Measurements from ENCODE around the gene RPS29. TPM values are rescaled to one million over a fixed set of nuclear protein-coding genes. Genes with fewer than 3 reads are reported as not detected.
A peak's percentile ranks its signal among the peaks of the same experiment; 100 is the strongest.

RPS29 gene
- total RNA-seq, 1 donor from 2014 or later = 935 TPM

- H3K4me3 Mint-ChIP-seq (ENCODE audit: unreplicated experiment) = no peak overlapping the region
- no peaks in the 10 kb centered on the region for H3K4me1 Mint-ChIP-seq (ENCODE audit: unreplicated experiment)
- peaks cover 19% of the 10 kb centered on the region for H3K27me3 Mint-ChIP-seq (ENCODE audit: unreplicated experiment)
- no peaks in the 10 kb centered on the region for H3K36me3 Mint-ChIP-seq (ENCODE audit: unreplicated experiment)
- no peaks in the 10 kb centered on the region for H3K9me3 Mint-ChIP-seq (ENCODE audit: unreplicated experiment)
- DNase-seq (ENCODE audit: extremely low spot score, unreplicated experiment) = peak; percentile 51
- TF ChIP-seq, protein P1, sequence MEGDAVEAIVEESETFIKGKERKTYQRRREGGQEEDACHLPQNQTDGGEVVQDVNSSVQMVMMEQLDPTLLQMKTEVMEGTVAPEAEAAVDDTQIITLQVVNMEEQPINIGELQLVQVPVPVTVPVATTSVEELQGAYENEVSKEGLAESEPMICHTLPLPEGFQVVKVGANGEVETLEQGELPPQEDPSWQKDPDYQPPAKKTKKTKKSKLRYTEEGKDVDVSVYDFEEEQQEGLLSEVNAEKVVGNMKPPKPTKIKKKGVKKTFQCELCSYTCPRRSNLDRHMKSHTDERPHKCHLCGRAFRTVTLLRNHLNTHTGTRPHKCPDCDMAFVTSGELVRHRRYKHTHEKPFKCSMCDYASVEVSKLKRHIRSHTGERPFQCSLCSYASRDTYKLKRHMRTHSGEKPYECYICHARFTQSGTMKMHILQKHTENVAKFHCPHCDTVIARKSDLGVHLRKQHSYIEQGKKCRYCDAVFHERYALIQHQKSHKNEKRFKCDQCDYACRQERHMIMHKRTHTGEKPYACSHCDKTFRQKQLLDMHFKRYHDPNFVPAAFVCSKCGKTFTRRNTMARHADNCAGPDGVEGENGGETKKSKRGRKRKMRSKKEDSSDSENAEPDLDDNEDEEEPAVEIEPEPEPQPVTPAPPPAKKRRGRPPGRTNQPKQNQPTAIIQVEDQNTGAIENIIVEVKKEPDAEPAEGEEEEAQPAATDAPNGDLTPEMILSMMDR (IDR thresholded peaks at IDR 0.05) = no peak
- no peak overlapping the region for H3K27ac Mint-ChIP-seq (ENCODE audit: unreplicated experiment)
Observed at GRCh38 chr14:49549446-49549845, 36.7 kb downstream of the RPS29 start.

DNA sequence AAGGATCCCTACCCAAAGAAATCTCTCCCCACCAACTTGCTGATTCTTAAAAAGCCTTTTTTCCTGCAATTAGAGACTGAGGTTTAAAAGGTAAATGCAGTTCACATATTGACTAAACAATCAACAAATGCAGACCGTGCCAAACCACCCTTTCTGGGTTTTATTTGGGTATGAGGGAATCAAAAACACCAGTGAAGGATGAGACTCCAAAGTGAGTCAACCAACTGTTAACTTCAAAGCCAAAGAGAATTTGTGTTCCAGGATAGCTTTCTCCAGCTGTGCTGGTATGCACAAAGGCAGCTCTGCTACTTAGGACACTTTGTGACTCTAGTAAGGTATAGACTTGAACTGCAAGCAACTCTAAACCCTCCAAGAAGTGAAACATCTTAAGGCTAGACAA, 39.4 kb downstream of the RPS29 start:
- no peak overlapping the region for H3K27ac Mint-ChIP-seq (ENCODE audit: unreplicated experiment)
- H3K36me3 Mint-ChIP-seq (ENCODE audit: unreplicated experiment) = no peaks in the 10 kb centered on the region
- no peak overlapping the region for H3K4me3 Mint-ChIP-seq (ENCODE audit: unreplicated experiment)
- peaks cover 23% of the 10 kb centered on the region for H3K27me3 Mint-ChIP-seq (ENCODE audit: unreplicated experiment)
- TF ChIP-seq, protein P1 (IDR thresholded peaks at IDR 0.05) = no peak
- no peaks in the 10 kb centered on the region for H3K9me3 Mint-ChIP-seq (ENCODE audit: unreplicated experiment)
- no peak for DNase-seq (ENCODE audit: extremely low spot score, unreplicated experiment)
- H3K4me1 Mint-ChIP-seq (ENCODE audit: unreplicated experiment) = no peaks in the 10 kb centered on the region

- Mint-ChIP-seq H3K4me1 (ENCODE audit: unreplicated experiment) (no peaks in the 10 kb centered on the region), H3K36me3 (ENCODE audit: unreplicated experiment) (no peaks in the 10 kb centered on the region), H3K4me3 (ENCODE audit: unreplicated experiment) (no peak overlapping the region), H3K27ac (ENCODE audit: unreplicated experiment) (no peak overlapping the region), H3K27me3 (ENCODE audit: unreplicated experiment) (peaks cover 20% of the 10 kb centered on the region), H3K9me3 (ENCODE audit: unreplicated experiment) (no peaks in the 10 kb centered on the region)
- TF ChIP-seq, protein P1 (IDR thresholded peaks at IDR 0.05) = no peak
- peak; percentile 30 for DNase-seq (ENCODE audit: extremely low spot score, unreplicated experiment)
Observed at GRCh38 chr14:49545716-49546115, 40.5 kb downstream of the RPS29 start.

DNA sequence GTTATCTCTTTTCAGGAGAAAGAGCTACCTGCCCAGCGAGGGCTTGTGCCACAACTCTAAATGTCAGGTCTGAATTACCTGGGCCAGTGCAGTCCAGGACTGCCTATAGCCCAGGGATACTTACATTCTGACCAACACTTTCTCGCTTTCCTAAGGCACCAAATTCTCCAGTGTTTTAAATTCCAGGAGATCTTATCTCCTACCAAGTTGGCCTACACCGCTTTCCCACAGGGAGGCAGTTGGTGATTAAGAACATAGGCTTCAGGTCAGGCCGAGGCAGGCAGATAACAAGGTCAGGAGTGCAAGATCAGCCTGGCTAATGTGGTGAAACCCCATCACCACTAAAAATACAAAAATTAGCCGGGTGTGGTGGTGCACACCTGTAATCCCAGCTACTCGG, 41.1 kb downstream of the RPS29 start:
- Mint-ChIP-seq H3K27ac (ENCODE audit: unreplicated experiment) (no peak overlapping the region), H3K4me1 (ENCODE audit: unreplicated experiment) (no peaks in the 10 kb centered on the region), H3K27me3 (ENCODE audit: unreplicated experiment) (peaks cover 22% of the 10 kb centered on the region), H3K4me3 (ENCODE audit: unreplicated experiment) (no peak overlapping the region), H3K9me3 (ENCODE audit: unreplicated experiment) (no peaks in the 10 kb centered on the region), H3K36me3 (ENCODE audit: unreplicated experiment) (no peaks in the 10 kb centered on the region)
- TF ChIP-seq, protein P1 (IDR thresholded peaks at IDR 0.05) = no peak
- DNase-seq (ENCODE audit: extremely low spot score, unreplicated experiment) = peak; percentile 27

DNA sequence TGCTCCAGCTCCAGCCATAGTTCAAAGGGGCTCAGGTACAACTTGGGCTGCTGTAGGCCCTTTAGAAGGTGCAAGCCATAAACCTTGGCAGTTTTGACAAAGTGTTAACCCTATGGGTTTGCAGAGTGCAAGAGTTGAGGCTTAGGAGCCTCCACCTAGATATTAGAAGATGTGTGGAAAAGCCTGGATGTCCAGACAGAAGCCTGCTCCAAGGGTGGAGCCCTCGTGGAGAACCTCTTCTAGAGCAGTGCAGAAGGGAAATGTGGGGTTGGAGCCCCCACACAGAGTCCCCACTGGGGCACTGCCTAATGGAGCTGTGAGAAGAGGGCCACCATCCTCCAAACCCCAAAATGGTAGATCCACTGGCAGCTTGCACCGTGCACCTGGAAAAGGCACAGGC, 45.1 kb downstream of the RPS29 start:
- H3K27me3 Mint-ChIP-seq (ENCODE audit: unreplicated experiment) = peaks cover 40% of the 10 kb centered on the region
- H3K4me1 Mint-ChIP-seq (ENCODE audit: unreplicated experiment) = no peaks in the 10 kb centered on the region
- H3K36me3 Mint-ChIP-seq (ENCODE audit: unreplicated experiment) = no peaks in the 10 kb centered on the region
- no peak overlapping the region for H3K27ac Mint-ChIP-seq (ENCODE audit: unreplicated experiment)
- DNase-seq (ENCODE audit: extremely low spot score, unreplicated experiment) = no peak
- H3K4me3 Mint-ChIP-seq (ENCODE audit: unreplicated experiment) = no peak overlapping the region
- no peaks in the 10 kb centered on the region for H3K9me3 Mint-ChIP-seq (ENCODE audit: unreplicated experiment)
- TF ChIP-seq, protein P1 (IDR thresholded peaks at IDR 0.05) = no peak
